HepG2 (cell line): Measurements from ENCODE around the gene ZDHHC3. TPM values are rescaled to one million over a fixed set of nuclear protein-coding genes. Genes with fewer than 3 reads are reported as not detected.
A peak's percentile ranks its signal among the peaks of the same experiment; 100 is the strongest.

Experiments used
- BRD4 ChIP-seq: sonication (generic); formaldehyde crosslinking; IDR thresholded peaks from 2 replicates; pipeline ENCODE4 v1.4.0; 2020; ENCODE audit warnings: missing genetic modification reagents
- E2F5 ChIP-seq: sonication (generic); formaldehyde crosslinking; conservative IDR thresholded peaks from 2 replicates; pipeline ENCODE4 v1.4.0; 2020; ENCODE audit warnings: missing genetic modification reagents
- MXD4 ChIP-seq: IDR thresholded peaks from 2 replicates; pipeline ENCODE4 v1.6.1; 2016; ENCODE audit warnings: mild to moderate bottlenecking, missing biosample characterization, missing genetic modification reagents
- NFRKB ChIP-seq: fragments of 450-650 bp; IDR thresholded peaks from 2 replicates; pipeline ENCODE4 v1.6.1; 2017
- PPARG ChIP-seq: conservative IDR thresholded peaks from 2 replicates; pipeline ENCODE4 v1.6.1; 2016; ENCODE audit warnings: missing biosample characterization, missing genetic modification reagents
- PTBP1 ChIP-seq: fragments of 200-400 bp; formaldehyde crosslinking; IDR thresholded peaks from 2 replicates; pipeline ENCODE4 v1.6.1; 2018; ENCODE audit warnings: low read length, low read depth; ENCODE audit not compliant: poor library complexity, severe bottlenecking
- RORA ChIP-seq: sonication (generic); formaldehyde crosslinking; IDR thresholded peaks from 2 replicates; pipeline ENCODE4 v1.5.0; 2020; ENCODE audit warnings: mild to moderate bottlenecking, missing genetic modification reagents, moderate library complexity
- RXRA ChIP-seq: sonication (generic); formaldehyde crosslinking; IDR thresholded peaks from 2 replicates; pipeline ENCODE4 v1.5.1; 2020; ENCODE audit warnings: missing genetic modification reagents
- SIN3A ChIP-seq: IDR thresholded peaks from 2 replicates; pipeline ENCODE4 v1.6.1; 2011; ENCODE audit warnings: low read depth, mild to moderate bottlenecking, control low read depth, low read length, borderline replicate concordance
- SRSF9 ChIP-seq: fragments of 200-400 bp; formaldehyde crosslinking; IDR thresholded peaks from 2 replicates; pipeline ENCODE4 v1.6.1; 2018; ENCODE audit warnings: borderline replicate concordance, mild to moderate bottlenecking, low read depth, low read length; ENCODE audit not compliant: insufficient read depth, poor library complexity, severe bottlenecking
- TAF1 ChIP-seq: sonication (generic); formaldehyde crosslinking; IDR thresholded peaks from 2 replicates; pipeline ENCODE4 v1.4.0; 2020; ENCODE audit warnings: missing genetic modification reagents
- ZBTB39 ChIP-seq: sonication (generic); formaldehyde crosslinking; IDR thresholded peaks from 2 replicates; pipeline ENCODE4 v1.5.0; 2020; ENCODE audit warnings: missing genetic modification reagents
- ZBTB40 ChIP-seq, 2 experiments: fragments of 450-650 bp in 1 of 2; sonication (generic) in 1 of 2; formaldehyde crosslinking in 1 of 2; IDR thresholded peaks; 2 replicates each; pipeline versions ENCODE4 v1.6.1 to v1.8.0; 2016 to 2022; ENCODE audit warnings: antibody characterized with exemption in 1 of 2, mild to moderate bottlenecking in 1 of 2, missing genetic modification reagents in 1 of 2
- ZMAT3 ChIP-seq: sonication (generic); formaldehyde crosslinking; conservative IDR thresholded peaks from 2 replicates; pipeline ENCODE4 v1.7.0; 2021; ENCODE audit warnings: missing genetic modification reagents
- ZNF564 ChIP-seq: sonication (generic); formaldehyde crosslinking; IDR thresholded peaks from 2 replicates; pipeline ENCODE4 v1.8.1; 2023; ENCODE audit warnings: mild to moderate bottlenecking, missing genetic modification reagents
- ZNF577 ChIP-seq: sonication (generic); formaldehyde crosslinking; IDR thresholded peaks from 2 replicates; pipeline ENCODE4 v1.4.0; 2020; ENCODE audit warnings: mild to moderate bottlenecking, low read depth, missing genetic modification reagents, borderline replicate concordance
- ZNF678 ChIP-seq: sonication (generic); formaldehyde crosslinking; IDR thresholded peaks from 2 replicates; pipeline ENCODE4 v1.4.0; 2020; ENCODE audit warnings: mild to moderate bottlenecking, missing genetic modification reagents
- polyA plus RNA-seq, 8 experiments: library from polyadenylated mRNA; depleted of rRNA in 3 of 8; stranded (reverse) in 7 of 8; unstranded in 1 of 8; fragments of >200 nt; fragmentation: Illumina TruSeq in 4 of 8; extraction: Trizol in 4 of 8; gene quantifications; 2 replicates each; pipeline versions ENCODE4 v1.2.1 to v1.2.3, GENCODE V29; 2011 to 2016; ENCODE audit warnings: low read depth in 4 of 8, missing spikeins in 1 of 8, mixed read lengths in 1 of 8; ENCODE audit not compliant: insufficient read depth in 1 of 8
- total RNA-seq, 5 experiments: library from RNA; depleted of rRNA; stranded (reverse); fragments of >200 nt; fragmentation: Illumina TruSeq; extraction: Trizol; gene quantifications; 2 replicates each; pipeline ENCODE4 v1.2.3, GENCODE V29; 2016; ENCODE audit warnings: low read depth in 1 of 5

ZDHHC3 gene
- total and polyA plus RNA-seq, 2 of the 13 experiments (the other 11 are each of a cell fraction or from before 2014, with no cell fraction given), result 44.1 to 65.7 TPM

- no peak for TF ChIP-seq ZBTB40 (IDR thresholded peaks at IDR 0.05)
- peak; percentile 29; the same call in 1 of the 2 replicates for TF ChIP-seq ZBTB40 (CRISPR knock-in tag; IDR thresholded peaks at IDR 0.05)
- TF ChIP-seq ZMAT3 (CRISPR knock-in tag), result peak; percentile 44; the same call in 1 of the 2 replicates
- TF ChIP-seq MXD4 (CRISPR knock-in tag), result peak; percentile 86; the same call in 1 of the 2 replicates
- no peak for TF ChIP-seq ZNF678 (CRISPR knock-in tag)
- no peak for TF ChIP-seq RORA
- 0 out of 2 replicates have a peak, but pooled peaks have one; percentile 25 for TF ChIP-seq PPARG (CRISPR knock-in tag)
- TF ChIP-seq NFRKB, result 0 out of 2 replicates have a peak, but pooled peaks have one; percentile 26
- no peak for TF ChIP-seq SRSF9
- no peak for TF ChIP-seq ZBTB39 (CRISPR knock-in tag)
- TF ChIP-seq TAF1 (CRISPR knock-in tag), result peak; percentile 94
- TF ChIP-seq ZNF564, result peak; percentile 58; the same call in 1 of the 2 replicates
- peak; percentile 84; the same call in 1 of the 2 replicates for TF ChIP-seq BRD4 (CRISPR knock-in tag)
- TF ChIP-seq PTBP1, result no peak
- peak; percentile 60; the same call in 1 of the 2 replicates for TF ChIP-seq SIN3A
- no peak; the same call in 1 of the 2 replicates for TF ChIP-seq E2F5 (CRISPR knock-in tag)
- no peak for TF ChIP-seq ZNF577
- peak; percentile 43; the same call in 1 of the 2 replicates for TF ChIP-seq RXRA (CRISPR knock-in tag)
Observed at GRCh38 chr3:44976002-44976815, at the start of gene ZDHHC3, which contains the start of gene EXOSC7 (continued).
